HG02840 (cell line): ENCODE data around the gene NNMT.

Experiments used
- ATAC-seq: cut with Tn5 transposase; IDR thresholded peaks from one replicate; pipeline ENCODE4 v1.9.1; 2021; ENCODE audit warnings: mild to moderate bottlenecking, moderate library complexity, moderate number of reproducible peaks; ENCODE audit not compliant: unreplicated experiment, low FRiP score

NNMT gene

DNA sequence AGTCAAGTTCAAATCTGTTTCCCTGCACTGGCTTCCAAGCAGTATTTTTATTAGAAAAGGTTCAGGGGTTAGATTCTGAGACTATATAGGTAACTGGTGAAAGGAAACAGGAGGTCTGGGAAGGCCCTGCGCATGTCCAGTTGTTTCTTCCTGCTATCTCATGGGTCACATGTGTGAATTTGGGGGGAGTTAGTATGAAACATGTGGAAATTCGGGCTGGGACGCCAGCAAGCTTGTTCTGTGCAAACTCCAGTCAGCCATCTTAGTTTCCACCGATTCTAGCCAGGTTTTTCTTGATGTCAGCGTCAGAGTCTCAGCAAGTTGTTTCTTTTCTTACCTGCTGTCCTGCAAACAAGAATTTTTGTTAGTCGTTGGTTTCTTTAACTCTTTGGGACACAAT is 46.8 kb downstream of the NNMT start:
- ATAC-seq = no peak

DNA sequence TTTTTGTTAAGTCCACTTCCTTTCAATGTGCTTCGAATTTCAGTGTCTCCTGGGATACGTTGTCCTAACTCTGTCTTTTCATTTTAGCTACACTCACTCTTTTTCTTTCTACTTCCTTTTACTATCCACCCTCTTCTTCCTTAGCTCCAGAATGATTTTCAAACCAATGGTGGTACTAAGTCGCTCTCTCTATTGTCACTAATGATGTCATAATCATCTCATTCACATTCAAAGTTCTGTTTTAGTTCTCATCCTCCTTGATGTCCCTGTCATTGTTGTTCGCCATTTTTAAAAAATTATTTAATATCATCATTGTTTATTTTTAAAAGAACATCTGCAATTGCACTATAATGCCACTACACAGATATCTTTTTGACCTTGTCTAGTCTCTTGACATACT is 47.3 kb downstream of the NNMT start:
- no peak for ATAC-seq

DNA sequence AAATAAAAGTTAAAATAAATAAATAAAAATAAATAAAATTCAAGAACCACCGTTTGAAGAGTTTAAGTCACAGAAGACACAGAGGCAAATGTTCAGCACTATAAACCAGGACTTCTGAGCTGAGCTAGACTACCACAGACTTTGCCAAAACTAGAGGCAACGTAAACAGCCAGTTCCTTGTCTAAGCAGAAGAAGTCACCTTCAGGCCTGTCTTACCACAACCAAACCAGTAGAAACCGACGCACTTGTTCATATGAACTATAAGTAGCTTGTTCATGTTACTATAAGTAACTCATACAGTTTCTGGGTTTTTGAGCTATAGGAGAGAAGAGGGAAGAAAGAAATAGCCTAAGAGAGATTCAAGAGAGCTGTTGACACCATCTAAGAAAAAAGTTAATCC is 48.3 kb downstream of the NNMT start:
- ATAC-seq = no peak

DNA sequence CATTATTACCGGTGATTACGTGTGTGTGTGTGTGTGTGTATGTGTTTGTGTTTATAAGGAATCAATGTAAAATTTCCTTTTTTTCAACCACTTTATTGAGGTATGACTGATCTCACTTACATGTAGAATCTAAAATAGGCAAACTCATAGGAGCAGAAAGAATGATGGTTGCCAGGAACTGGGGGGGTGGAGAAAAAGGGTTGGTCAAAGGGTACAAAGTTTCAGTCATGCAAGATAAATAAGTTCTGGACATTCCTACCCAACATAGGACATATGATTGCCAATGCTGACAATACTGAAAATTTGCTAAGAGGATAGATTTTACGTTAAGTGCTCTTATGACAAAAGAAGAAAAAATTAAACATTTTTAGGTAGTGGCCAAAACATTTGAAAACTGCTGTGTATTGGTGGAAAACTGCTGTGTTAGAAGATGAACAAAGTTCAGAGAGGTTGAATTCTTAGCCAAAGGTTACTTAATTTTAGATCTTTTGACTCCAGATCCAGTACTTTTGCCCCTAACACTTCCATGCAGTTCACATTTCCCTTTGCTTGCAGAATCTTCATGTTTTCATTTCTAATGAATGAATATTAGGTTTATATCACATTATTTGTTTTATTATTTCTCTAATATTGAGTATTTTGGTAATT is 49.5 kb downstream of the NNMT start:
- ATAC-seq = no peak

DNA sequence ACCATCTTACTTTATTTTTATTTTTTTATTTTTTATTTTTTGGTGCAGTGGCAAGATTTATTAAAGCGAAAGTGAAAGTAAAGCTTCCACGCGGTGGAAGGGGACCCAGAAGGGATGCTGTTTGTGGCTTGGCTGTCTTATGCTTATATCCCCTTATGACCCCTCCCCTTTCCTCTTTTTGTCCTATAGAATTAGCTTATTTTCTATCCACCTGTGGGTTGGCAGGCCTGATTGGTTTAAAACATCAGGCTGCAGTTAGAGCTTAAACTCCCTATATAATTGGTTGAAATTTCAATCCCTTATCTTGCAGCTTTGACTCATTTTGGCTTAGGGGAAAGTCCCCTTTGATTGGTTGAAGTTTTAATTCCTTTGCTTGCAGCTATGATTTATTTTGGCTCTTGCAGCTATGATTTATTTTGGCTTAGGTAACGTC is 50.5 kb downstream of the NNMT start:
- no peak for ATAC-seq

DNA sequence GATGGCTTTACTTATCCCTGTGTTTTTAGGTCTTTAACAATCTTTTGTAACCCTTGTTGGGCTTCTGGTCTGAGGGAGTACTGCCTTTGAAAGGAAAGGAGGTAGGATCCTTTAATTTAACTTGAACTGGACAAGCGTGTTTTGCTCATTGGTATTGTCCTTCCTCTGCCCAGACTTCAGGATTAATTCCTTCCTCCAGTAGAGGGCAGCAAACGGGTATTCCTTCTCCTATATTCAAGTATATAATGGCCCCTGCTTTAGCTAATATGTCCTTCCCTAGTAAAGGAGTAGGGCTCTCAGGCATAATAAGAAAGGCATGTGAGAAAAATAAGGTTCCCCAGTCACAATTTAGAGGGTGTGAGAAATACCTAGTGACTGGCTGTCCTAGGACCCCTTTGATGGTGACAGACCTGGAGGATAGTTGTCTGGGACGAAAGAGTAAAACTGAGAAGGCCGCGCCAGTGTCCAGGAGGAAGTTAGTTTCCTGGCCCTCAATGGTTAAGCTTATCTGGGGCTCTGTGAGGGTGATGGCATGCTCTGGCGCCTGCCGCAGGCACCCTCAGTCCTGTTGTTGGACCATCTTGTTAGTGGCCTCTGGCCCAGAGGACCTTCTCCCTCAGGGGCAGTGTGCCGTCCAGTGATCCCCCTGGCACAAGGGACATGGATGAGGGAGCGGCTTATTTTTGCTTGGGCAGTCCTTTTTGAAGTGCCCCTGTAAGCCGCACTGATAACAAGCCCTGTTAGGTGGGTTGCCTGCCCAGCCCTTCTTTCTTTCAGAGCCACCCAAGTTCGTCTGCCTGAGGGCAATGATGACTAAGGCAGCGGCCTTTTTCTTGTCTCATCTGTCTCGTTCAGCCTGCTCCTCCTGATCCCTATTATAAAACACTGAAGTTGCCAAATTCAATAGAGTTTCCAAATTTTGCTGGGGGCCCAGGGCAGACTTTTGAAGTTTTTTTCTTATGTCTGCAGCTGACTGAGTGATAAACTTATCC is 52.3 kb downstream of the NNMT start:
- no peak for ATAC-seq

DNA sequence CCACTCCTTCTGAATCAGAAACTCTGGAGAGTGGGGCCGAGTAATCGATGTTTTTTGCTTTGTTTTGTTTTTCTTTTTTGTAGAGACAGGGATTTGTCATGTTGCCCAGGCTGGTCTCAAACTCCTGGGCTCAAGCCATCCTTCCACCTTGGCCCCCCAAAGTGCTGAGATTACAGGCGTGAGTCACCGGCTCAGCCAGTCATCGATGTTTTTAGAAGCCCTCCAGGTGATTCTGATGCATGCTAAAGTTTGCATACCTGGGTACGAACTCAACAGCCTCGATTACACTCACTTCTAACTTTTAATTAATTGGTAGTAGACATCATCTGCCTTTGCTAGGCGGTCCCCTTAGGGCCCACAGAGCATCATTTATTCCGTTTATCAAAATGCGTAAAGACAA is 53.8 kb downstream of the NNMT start:
- ATAC-seq = no peak

DNA sequence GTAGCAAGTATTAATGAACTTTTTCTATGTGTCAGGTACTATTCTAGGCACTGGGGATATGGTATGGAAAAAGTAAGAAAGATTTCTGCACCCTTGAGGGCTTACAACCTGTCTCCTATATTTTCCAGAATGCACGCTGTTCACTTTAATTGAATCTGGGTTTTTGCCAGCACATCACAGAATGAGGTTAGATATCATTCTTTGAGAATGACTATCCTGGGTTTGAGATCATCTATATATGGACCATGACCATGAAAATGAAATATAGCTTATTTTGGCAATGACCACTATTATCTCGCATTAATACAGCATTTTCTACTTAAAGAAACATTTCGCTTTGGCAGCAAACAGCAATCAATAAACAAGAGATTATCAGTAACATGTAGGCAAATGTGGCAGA is 57.2 kb downstream of the NNMT start:
- ATAC-seq = no peak

DNA sequence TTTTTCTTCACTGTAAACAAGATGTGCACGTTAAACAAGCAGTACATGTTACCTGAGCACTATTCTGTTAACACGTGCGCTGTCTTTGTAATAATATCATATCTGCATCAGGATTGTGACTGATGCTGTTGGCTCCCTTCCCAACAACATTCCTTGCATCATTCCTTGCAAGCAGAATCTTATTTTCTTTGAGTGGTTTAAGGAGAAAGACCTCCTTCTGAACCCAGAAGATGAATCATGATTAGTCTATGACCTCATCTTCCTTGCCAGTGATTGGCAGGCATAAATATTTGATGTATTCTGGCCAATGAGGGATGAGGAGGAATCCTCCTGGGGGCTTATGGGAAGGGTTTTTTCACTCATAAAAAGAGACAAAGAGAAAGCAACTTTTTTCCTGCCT is 57.9 kb downstream of the NNMT start:
- ATAC-seq = no peak

DNA sequence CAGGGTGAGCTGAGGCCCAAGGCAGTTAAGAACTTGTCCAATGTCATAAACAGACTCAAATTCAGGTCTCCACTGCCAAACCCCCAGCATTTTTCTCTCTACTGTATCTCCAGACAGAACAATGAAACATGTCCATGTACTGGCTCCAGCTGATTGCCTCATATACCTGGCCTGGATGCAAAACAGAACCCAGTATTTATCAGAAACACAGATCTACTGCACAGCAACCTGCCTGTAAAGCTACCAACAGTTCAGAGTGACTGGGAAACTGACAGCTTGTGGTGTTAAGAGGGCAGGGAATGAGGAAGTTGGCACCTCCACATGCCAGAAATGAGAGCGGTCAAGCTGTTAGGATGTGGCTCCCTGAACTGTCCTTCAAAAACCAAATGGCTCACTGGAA is 62.5 kb downstream of the NNMT start:
- ATAC-seq = no peak

DNA sequence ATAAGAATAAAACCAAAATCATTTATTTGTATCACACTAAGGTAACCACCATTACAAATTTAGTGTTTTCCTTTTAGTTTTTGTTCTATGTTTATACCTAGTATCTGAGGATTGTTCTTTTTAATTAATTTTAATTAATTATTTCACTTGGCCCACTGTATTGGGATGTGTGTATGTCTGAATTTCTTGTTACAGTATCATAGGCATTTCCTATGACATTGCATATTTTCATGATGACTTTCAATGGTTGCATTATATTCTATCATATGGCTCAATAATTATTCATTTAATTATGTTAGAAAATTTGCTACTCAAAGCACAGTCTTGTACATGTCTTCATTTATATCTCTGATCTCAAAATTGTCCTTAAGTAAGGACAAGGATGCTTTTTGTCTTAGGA is 63.1 kb downstream of the NNMT start:
- ATAC-seq = no peak

DNA sequence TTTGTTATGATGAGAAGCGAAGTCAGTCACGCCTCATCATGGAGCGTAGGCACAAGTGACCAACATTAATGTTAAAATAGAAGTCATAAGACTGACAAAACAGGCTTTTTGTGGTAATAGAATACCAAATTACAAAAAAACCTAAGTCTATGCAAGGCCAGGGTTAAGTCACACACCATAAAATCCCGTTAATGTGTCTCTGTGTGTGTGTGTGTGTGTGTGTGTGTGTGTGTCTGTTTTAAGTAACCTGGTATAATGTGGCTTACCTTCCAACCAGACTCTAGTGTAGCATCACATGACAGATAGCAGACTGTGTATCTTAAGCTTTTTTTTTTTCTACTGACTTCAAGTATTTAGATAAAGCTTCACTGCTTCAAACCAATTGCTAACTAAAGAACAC is 66.1 kb downstream of the NNMT start:
- no peak for ATAC-seq

DNA sequence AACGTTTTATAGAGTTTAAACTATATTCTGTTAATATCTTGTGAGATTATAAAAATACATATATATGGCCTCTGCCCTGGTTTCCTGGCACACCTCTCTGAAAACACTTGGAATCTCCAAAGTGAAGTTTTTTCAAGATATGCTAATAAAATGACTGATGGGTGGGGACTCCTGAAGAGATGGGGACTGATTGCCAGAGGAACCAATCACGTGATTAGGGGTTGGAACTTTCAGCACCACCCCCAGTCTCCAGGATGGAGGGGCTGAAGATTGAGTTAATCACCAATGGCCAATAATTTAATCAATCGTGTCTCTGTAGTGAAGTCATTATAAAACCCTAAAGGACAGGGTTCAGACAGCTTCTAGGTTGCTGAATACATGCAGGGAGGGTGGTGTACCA is 66.8 kb downstream of the NNMT start:
- no peak for ATAC-seq
